Adrenal gland (tissue), 5 donors: Measurements from ENCODE around the gene NCLN.

ENCODE experiments used
- POLR2A ChIP-seq, 2 donors: fragments of 450-650 bp; IDR thresholded peaks; one replicate each; pipeline ENCODE4 v1.6.1; 2017; ENCODE audit warnings: antibody characterized with exemption in 2 of 2, mild to moderate bottlenecking in 2 of 2, moderate library complexity in 1 of 2
- TF ChIP-seq, protein P1 (sequence below), 6 experiments: fragments of 450-650 bp in 4 of 6; fragments of 200-600 bp in 2 of 6; sonication (generic) in 1 of 6; IDR thresholded peaks; 1 replicate in 5 of 6; 2 replicates in 1 of 6; pipeline versions ENCODE4 v1.5.1 to v1.8.0; 2016 to 2021; ENCODE audit warnings: antibody characterized with exemption in 6 of 6, mild to moderate bottlenecking in 2 of 6, moderate library complexity in 1 of 6
- donor health status: DM: no; HTN: no; CAD: no.

DNA sequence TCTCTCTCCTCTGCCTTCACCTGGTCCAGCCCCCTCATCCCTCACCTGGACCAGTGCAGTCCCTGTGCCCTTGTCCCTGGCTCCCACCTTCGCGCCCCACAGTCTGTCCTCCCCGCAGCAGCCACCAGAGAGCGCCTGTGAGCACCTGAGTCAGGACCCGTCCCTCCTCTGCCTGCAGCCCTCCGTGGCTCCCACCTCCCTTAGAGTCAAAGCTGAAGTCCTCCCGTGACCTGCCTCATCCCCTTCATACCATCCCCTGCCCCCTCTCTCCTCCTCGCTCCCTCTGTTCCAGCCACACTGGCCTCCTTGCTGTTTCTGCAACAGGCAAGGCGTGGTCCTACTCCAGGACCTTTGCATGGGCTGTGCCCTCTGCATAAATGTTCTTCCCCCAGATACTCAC, 49.1 kb downstream of the NCLN start:
- TF ChIP-seq, protein P1, sequence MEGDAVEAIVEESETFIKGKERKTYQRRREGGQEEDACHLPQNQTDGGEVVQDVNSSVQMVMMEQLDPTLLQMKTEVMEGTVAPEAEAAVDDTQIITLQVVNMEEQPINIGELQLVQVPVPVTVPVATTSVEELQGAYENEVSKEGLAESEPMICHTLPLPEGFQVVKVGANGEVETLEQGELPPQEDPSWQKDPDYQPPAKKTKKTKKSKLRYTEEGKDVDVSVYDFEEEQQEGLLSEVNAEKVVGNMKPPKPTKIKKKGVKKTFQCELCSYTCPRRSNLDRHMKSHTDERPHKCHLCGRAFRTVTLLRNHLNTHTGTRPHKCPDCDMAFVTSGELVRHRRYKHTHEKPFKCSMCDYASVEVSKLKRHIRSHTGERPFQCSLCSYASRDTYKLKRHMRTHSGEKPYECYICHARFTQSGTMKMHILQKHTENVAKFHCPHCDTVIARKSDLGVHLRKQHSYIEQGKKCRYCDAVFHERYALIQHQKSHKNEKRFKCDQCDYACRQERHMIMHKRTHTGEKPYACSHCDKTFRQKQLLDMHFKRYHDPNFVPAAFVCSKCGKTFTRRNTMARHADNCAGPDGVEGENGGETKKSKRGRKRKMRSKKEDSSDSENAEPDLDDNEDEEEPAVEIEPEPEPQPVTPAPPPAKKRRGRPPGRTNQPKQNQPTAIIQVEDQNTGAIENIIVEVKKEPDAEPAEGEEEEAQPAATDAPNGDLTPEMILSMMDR (IDR thresholded peaks at IDR 0.05): no peak
- no peak for TF ChIP-seq POLR2A (IDR thresholded peaks at IDR 0.05)
